ENCODE measurements around the gene MMP14. TPM values are rescaled to one million over a fixed set of nuclear protein-coding genes. Genes with fewer than 3 reads are reported as not detected.

MMP14 gene
- total and polyA plus RNA-seq, 2 of the 13 experiments (the other 11 are each of a cell fraction or from before 2014, with no cell fraction given), result 5.2 to 9.8 TPM

DNA sequence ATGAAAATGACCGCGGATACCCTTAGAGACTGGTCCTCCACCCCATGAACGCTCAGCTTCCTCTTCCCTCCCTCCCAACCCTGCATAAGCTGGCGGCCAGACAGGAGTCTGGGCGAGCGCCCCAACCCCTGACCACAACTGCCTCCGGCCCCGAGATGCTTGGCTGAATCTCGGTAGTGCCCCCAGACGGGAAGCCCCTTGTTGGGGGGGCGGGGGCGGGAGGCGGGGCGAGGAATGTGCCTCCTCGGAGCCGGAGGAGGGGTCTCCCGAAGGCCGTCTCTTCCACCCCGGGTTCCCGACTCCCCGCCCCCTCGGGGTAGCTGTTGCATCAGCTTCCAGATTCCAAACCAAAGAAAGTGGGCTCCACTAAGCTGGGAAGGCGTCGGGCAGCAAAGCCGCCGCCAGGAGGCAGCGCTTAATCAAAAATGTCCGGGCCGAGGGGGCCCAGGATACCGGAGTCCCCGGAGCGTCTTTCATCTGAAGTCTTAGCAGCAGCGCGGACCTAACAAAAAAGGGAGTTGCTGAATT, 13.8 kb upstream of the MMP14 start (continued):
- TF ChIP-seq, protein P1, sequence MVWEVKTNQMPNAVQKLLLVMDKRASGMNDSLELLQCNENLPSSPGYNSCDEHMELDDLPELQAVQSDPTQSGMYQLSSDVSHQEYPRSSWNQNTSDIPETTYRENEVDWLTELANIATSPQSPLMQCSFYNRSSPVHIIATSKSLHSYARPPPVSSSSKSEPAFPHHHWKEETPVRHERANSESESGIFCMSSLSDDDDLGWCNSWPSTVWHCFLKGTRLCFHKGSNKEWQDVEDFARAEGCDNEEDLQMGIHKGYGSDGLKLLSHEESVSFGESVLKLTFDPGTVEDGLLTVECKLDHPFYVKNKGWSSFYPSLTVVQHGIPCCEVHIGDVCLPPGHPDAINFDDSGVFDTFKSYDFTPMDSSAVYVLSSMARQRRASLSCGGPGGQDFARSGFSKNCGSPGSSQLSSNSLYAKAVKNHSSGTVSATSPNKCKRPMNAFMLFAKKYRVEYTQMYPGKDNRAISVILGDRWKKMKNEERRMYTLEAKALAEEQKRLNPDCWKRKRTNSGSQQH (CRISPR knock-in tag; IDR thresholded peaks at IDR 0.05; ENCODE audit: low read depth), result no peak
- TF ChIP-seq WIZ (CRISPR knock-in tag; IDR thresholded peaks at IDR 0.05), result no peak
- TF ChIP-seq, protein P2, sequence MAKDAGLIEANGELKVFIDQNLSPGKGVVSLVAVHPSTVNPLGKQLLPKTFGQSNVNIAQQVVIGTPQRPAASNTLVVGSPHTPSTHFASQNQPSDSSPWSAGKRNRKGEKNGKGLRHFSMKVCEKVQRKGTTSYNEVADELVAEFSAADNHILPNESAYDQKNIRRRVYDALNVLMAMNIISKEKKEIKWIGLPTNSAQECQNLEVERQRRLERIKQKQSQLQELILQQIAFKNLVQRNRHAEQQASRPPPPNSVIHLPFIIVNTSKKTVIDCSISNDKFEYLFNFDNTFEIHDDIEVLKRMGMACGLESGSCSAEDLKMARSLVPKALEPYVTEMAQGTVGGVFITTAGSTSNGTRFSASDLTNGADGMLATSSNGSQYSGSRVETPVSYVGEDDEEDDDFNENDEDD (CRISPR knock-in tag; IDR thresholded peaks at IDR 0.05; ENCODE audit: borderline replicate concordance), result peak; percentile 47; the same call in 1 of the 2 replicates
- TF ChIP-seq PPARG (CRISPR knock-in tag; conservative IDR thresholded peaks at IDR 0.05), result peak; percentile 31; the same call in 1 of the 2 replicates
- TF ChIP-seq ESRRA (CRISPR knock-in tag; IDR thresholded peaks at IDR 0.05; ENCODE audit: low read depth), result no peak
- TF ChIP-seq, protein P3, sequence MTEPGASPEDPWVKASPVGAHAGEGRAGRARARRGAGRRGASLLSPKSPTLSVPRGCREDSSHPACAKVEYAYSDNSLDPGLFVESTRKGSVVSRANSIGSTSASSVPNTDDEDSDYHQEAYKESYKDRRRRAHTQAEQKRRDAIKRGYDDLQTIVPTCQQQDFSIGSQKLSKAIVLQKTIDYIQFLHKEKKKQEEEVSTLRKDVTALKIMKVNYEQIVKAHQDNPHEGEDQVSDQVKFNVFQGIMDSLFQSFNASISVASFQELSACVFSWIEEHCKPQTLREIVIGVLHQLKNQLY (CRISPR knock-in tag; IDR thresholded peaks at IDR 0.05), result no peak
- no peak for TF ChIP-seq ZFAT (CRISPR knock-in tag; conservative IDR thresholded peaks at IDR 0.05)
- TF ChIP-seq ZSCAN25 (CRISPR knock-in tag; IDR thresholded peaks at IDR 0.05), result no peak
- no peak for TF ChIP-seq NCOR1 (IDR thresholded peaks at IDR 0.05; ENCODE audit: borderline replicate concordance, low read length)
- TF ChIP-seq ZFP90 (CRISPR knock-in tag; IDR thresholded peaks at IDR 0.05; ENCODE audit: borderline replicate concordance), result no peak
- TF ChIP-seq PRPF4 (IDR thresholded peaks at IDR 0.05; ENCODE audit: low read depth, low read length, poor library complexity, severe bottlenecking), result no peak
- no peak for TF ChIP-seq ZSCAN9 (CRISPR knock-in tag; IDR thresholded peaks at IDR 0.05; ENCODE audit: borderline replicate concordance)
- TF ChIP-seq HNRNPUL1 (IDR thresholded peaks at IDR 0.05; ENCODE audit: low read depth, low read length), result no peak
- peak; percentile 69; the same call in 1 of the 2 replicates for TF ChIP-seq RXRB (CRISPR knock-in tag; IDR thresholded peaks at IDR 0.05; ENCODE audit: borderline replicate concordance)
- no peak for TF ChIP-seq REPIN1 (CRISPR knock-in tag; IDR thresholded peaks at IDR 0.05; ENCODE audit: borderline replicate concordance, low read depth)
- no peak for TF ChIP-seq ZNF7 (CRISPR knock-in tag; IDR thresholded peaks at IDR 0.05)
- no peak for TF ChIP-seq CREB1 (IDR thresholded peaks at IDR 0.05)
- TF ChIP-seq CREB1 (CRISPR knock-in tag; IDR thresholded peaks at IDR 0.05), result no peak
- no peak for TF ChIP-seq ZNF230 (CRISPR knock-in tag; IDR thresholded peaks at IDR 0.05)
- no peak for TF ChIP-seq ZNF30 (CRISPR knock-in tag; IDR thresholded peaks at IDR 0.05)
- TF ChIP-seq ZFP1 (CRISPR knock-in tag; IDR thresholded peaks at IDR 0.05), result 0 out of 2 replicates have a peak, but pooled peaks have one; percentile 59
- no peak for TF ChIP-seq MTA1 (CRISPR knock-in tag; IDR thresholded peaks at IDR 0.05; ENCODE audit: borderline replicate concordance)
- no peak for TF ChIP-seq ZMYM4 (CRISPR knock-in tag; IDR thresholded peaks at IDR 0.05)
- no peak for TF ChIP-seq NFYB (CRISPR knock-in tag; IDR thresholded peaks at IDR 0.05)
- TF ChIP-seq, protein P4, sequence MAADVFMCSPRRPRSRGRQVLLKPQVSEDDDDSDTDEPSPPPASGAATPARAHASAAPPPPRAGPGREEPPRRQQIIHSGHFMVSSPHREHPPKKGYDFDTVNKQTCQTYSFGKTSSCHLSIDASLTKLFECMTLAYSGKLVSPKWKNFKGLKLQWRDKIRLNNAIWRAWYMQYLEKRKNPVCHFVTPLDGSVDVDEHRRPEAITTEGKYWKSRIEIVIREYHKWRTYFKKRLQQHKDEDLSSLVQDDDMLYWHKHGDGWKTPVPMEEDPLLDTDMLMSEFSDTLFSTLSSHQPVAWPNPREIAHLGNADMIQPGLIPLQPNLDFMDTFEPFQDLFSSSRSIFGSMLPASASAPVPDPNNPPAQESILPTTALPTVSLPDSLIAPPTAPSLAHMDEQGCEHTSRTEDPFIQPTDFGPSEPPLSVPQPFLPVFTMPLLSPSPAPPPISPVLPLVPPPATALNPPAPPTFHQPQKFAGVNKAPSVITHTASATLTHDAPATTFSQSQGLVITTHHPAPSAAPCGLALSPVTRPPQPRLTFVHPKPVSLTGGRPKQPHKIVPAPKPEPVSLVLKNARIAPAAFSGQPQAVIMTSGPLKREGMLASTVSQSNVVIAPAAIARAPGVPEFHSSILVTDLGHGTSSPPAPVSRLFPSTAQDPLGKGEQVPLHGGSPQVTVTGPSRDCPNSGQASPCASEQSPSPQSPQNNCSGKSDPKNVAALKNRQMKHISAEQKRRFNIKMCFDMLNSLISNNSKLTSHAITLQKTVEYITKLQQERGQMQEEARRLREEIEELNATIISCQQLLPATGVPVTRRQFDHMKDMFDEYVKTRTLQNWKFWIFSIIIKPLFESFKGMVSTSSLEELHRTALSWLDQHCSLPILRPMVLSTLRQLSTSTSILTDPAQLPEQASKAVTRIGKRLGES (CRISPR knock-in tag; IDR thresholded peaks at IDR 0.05; ENCODE audit: borderline replicate concordance), result no peak
- TF ChIP-seq EP300 (IDR thresholded peaks at IDR 0.05; ENCODE audit: low read depth in 2 of 2, low read length in 2 of 2), result 0 out of 4 replicates have a peak, but pooled peaks of 1 of the 2 experiments have one; percentile 19
- TF ChIP-seq EP300 (CRISPR knock-in tag; IDR thresholded peaks at IDR 0.05; ENCODE audit: borderline replicate concordance), result no peak
